H1 (cell line): ENCODE results near the gene TGFB2. TPM values are rescaled to one million over a fixed set of nuclear protein-coding genes. Genes with fewer than 3 reads are reported as not detected.

Experiments used
- CTCF ChIA-PET: fragments of 300-600 bp; sonication (Branson Sonifier 250); formaldehyde crosslinking; loops from one replicate; lab custom pipeline; 2021; ENCODE audit not compliant: partially characterized antibody; lab: Charles Lee
- POLR2A ChIA-PET: fragments of 300-600 bp; sonication (Branson Sonifier 250); formaldehyde crosslinking; loops from one replicate; lab custom pipeline; 2021; ENCODE audit warnings: inconsistent platforms; ENCODE audit not compliant: partially characterized antibody; lab: Charles Lee
- DNase-seq, 2 experiments: peaks; one replicate each; pipeline versions ENCODE4 v3.0.0 to v3.0.0-alpha.2; 2010 to 2022; ENCODE audit warnings: low spot score in 2 of 2, low read depth in 1 of 2, mixed read lengths in 1 of 2
- FAIRE-seq: peaks from 2 replicates; lab custom pipeline; 2011; peaks lifted over from hg19 to GRCh38; lab: Jason Lieb, UNC
- H2AFZ ChIP-seq: 2 replicates; pipeline ENCODE4 v1.8.1; 2012; ENCODE audit warnings: low read length, inconsistent platforms
- H2AK5ac ChIP-seq: 2 replicates; pipeline ENCODE4 v1.6.1; 2013; ENCODE audit warnings: low read depth, low read length
- H2BK120ac ChIP-seq: replicated peaks from 2 replicates; pipeline ENCODE3; 2013; ENCODE audit warnings: low read depth, low read length, inconsistent platforms
- H2BK12ac ChIP-seq: 2 replicates; pipeline ENCODE4 v1.6.1; 2013; ENCODE audit warnings: low read depth, low read length
- H2BK15ac ChIP-seq: 2 replicates; pipeline ENCODE4 v1.6.1; 2013; ENCODE audit warnings: low read length
- H2BK20ac ChIP-seq: 2 replicates; pipeline ENCODE4 v1.6.1; 2013; ENCODE audit warnings: low read length
- H2BK5ac ChIP-seq: 2 replicates; pipeline ENCODE4 v1.6.1; 2013; ENCODE audit warnings: low read depth, low read length
- H3K14ac ChIP-seq: 2 replicates; pipeline ENCODE4 v1.6.1; 2013; ENCODE audit warnings: inconsistent platforms; ENCODE audit not compliant: insufficient read length
- H3K18ac ChIP-seq: 2 replicates; pipeline ENCODE4 v1.6.1; 2013; ENCODE audit warnings: low read length; ENCODE audit errors: extremely low read depth
- H3K23ac ChIP-seq: 2 replicates; pipeline ENCODE4 v1.6.1; 2013; ENCODE audit warnings: inconsistent platforms; ENCODE audit not compliant: insufficient read length
- H3K23me2 ChIP-seq: 2 replicates; pipeline ENCODE4 v1.6.1; 2013; ENCODE audit warnings: low read depth, low read length
- H3K27ac ChIP-seq: 2 replicates; pipeline ENCODE4 v1.6.1; 2011; ENCODE audit warnings: low read depth, low read length, inconsistent platforms
- H3K27me3 ChIP-seq, 4 experiments: replicated peaks in 1 of 4; 1 replicate in 1 of 4; 2 replicates in 3 of 4; pipeline versions ENCODE4 v1.6.1 to v1.8.1; 2011 to 2013; ENCODE audit warnings: low read length in 3 of 4, mild to moderate bottlenecking in 3 of 4, inconsistent platforms in 2 of 4, mixed read lengths in 2 of 4, moderate library complexity in 1 of 4; ENCODE audit not compliant: control insufficient read depth in 3 of 4, insufficient read depth in 3 of 4; ENCODE audit errors: extremely low read depth in 1 of 4
- H3K36me3 ChIP-seq, 4 experiments: 2 replicates each; pipeline versions ENCODE4 v1.6.1 to v1.8.1; 2011 to 2013; ENCODE audit warnings: mild to moderate bottlenecking in 4 of 4, low read length in 3 of 4, moderate library complexity in 2 of 4, control low read depth in 1 of 4, inconsistent platforms in 1 of 4; ENCODE audit not compliant: insufficient read depth in 4 of 4, control insufficient read depth in 2 of 4
- H3K4ac ChIP-seq: replicated peaks from 2 replicates; pipeline ENCODE3; 2013; ENCODE audit warnings: low read length, low read depth, mixed read lengths, inconsistent platforms; ENCODE audit not compliant: insufficient read length
- H3K4me1 ChIP-seq, 4 experiments: replicated peaks in 1 of 4; 1 replicate in 1 of 4; 2 replicates in 3 of 4; pipeline versions ENCODE4 v1.6.1 to v1.8.1; 2011 to 2013; ENCODE audit warnings: low read length in 3 of 4, inconsistent platforms in 2 of 4, mixed read lengths in 1 of 4; ENCODE audit not compliant: insufficient read depth in 4 of 4, control insufficient read depth in 3 of 4
- H3K4me2 ChIP-seq, 2 experiments: 2 replicates each; pipeline versions ENCODE4 v1.6.1 to v1.8.1; 2011 to 2013; ENCODE audit warnings: low read depth in 2 of 2, low read length in 2 of 2, control low read depth in 1 of 2, inconsistent platforms in 1 of 2, mild to moderate bottlenecking in 1 of 2; ENCODE audit not compliant: insufficient read depth in 1 of 2
- H3K4me3 ChIP-seq, 4 experiments: fragments of 200-600, 300-600 bp in 1 of 4; sonication (generic), shearing (Covaris generic), sonication (Bioruptor Twin) in 1 of 4; 2 replicates each; pipeline versions ENCODE4 v1.5.1 to v1.8.1; 2011 to 2016; ENCODE audit warnings: low read length in 4 of 4, low read depth in 3 of 4, control low read depth in 2 of 4, inconsistent platforms in 2 of 4, mild to moderate bottlenecking in 2 of 4, mixed read lengths in 1 of 4, moderate library complexity in 1 of 4; ENCODE audit not compliant: insufficient read depth in 2 of 4; ENCODE audit errors: extremely low read depth in 1 of 4
- H3K56ac ChIP-seq: replicated peaks from 2 replicates; pipeline ENCODE3; 2013; ENCODE audit warnings: low read depth, mild to moderate bottlenecking, mixed read lengths, low read length, inconsistent platforms; ENCODE audit not compliant: insufficient read length
- H3K79me1 ChIP-seq: 2 replicates; pipeline ENCODE4 v1.6.1; 2013; ENCODE audit warnings: low read depth, low read length, control low read depth
- H3K79me2 ChIP-seq, 2 experiments: 2 replicates each; pipeline versions ENCODE4 v1.6.1 to v1.8.1; 2012 to 2013; ENCODE audit warnings: low read length in 2 of 2, mild to moderate bottlenecking in 2 of 2, inconsistent platforms in 1 of 2; ENCODE audit not compliant: insufficient read depth in 2 of 2, control insufficient read depth in 1 of 2
- H3K9ac ChIP-seq, 4 experiments: replicated peaks in 1 of 4; 1 replicate in 1 of 4; 2 replicates in 3 of 4; pipeline versions ENCODE4 v1.6.1 to v1.8.1; 2011 to 2013; ENCODE audit warnings: low read depth in 3 of 4, low read length in 3 of 4, control low read depth in 2 of 4, mild to moderate bottlenecking in 2 of 4, moderate library complexity in 2 of 4, inconsistent platforms in 1 of 4; ENCODE audit errors: extremely low read depth in 1 of 4
- H3K9me3 ChIP-seq, 2 experiments: 2 replicates each; pipeline versions ENCODE4 v1.6.1 to v1.8.1; 2012 to 2013; ENCODE audit warnings: mild to moderate bottlenecking in 2 of 2, moderate library complexity in 2 of 2, control low read depth in 1 of 2, inconsistent platforms in 1 of 2, low read depth in 1 of 2, low read length in 1 of 2, mixed read lengths in 1 of 2; ENCODE audit not compliant: insufficient read depth in 2 of 2
- H4K20me1 ChIP-seq, 2 experiments: replicated peaks in 1 of 2; 2 replicates each; pipeline versions ENCODE3 to v1.8.1; 2011 to 2013; ENCODE audit warnings: inconsistent platforms in 2 of 2, low read length in 2 of 2, mild to moderate bottlenecking in 1 of 2; ENCODE audit not compliant: insufficient read depth in 2 of 2, control insufficient read depth in 1 of 2
- H4K5ac ChIP-seq: 2 replicates; pipeline ENCODE4 v1.6.1; 2013; ENCODE audit warnings: low read length, low read depth, mixed read lengths, inconsistent platforms; ENCODE audit not compliant: insufficient read length
- H4K8ac ChIP-seq: 2 replicates; pipeline ENCODE4 v1.8.0; 2013; ENCODE audit warnings: mild to moderate bottlenecking, moderate library complexity, low read length, inconsistent platforms; ENCODE audit not compliant: insufficient read depth; ENCODE audit errors: extremely low read depth
- H4K91ac ChIP-seq: replicated peaks from 2 replicates; pipeline ENCODE3; 2013; ENCODE audit warnings: low read length, mixed read lengths, inconsistent platforms; ENCODE audit not compliant: insufficient read length
- ASH2L ChIP-seq: fragments of 200-600, 300-600 bp; sonication (generic); IDR thresholded peaks from one replicate; pipeline ENCODE4 v1.7.1; 2017; ENCODE audit warnings: low read length
- BRCA1 ChIP-seq: IDR thresholded peaks from 2 replicates; pipeline ENCODE4 v1.6.1; 2012; ENCODE audit warnings: low read depth, low read length, improper control_type of control experiment
- CBX5 ChIP-seq: fragments of 300-800, 300-1000 bp; sonication (generic); IDR thresholded peaks from 2 replicates; pipeline ENCODE4 v1.7.1; 2016; ENCODE audit warnings: antibody characterized with exemption, low read length, low read depth
- CBX8 ChIP-seq: fragments of 300-800, 300-1000 bp; sonication (generic); IDR thresholded peaks from 2 replicates; pipeline ENCODE4 v1.7.1; 2016; ENCODE audit warnings: low read depth, low read length, borderline replicate concordance
- CTBP2 ChIP-seq: IDR thresholded peaks from 2 replicates; pipeline ENCODE4 v1.7.0; 2011; ENCODE audit warnings: borderline replicate concordance, mild to moderate bottlenecking, moderate library complexity, mixed read lengths, low read length; ENCODE audit not compliant: insufficient read depth, insufficient read length
- EZH2 ChIP-seq: fragments of 200-600 bp; sonication (generic); IDR thresholded peaks from 2 replicates; pipeline ENCODE4 v1.7.1; 2012; ENCODE audit warnings: low read depth, mild to moderate bottlenecking, moderate library complexity, low read length, inconsistent platforms; ENCODE audit not compliant: severe bottlenecking
- FOSL1 ChIP-seq: IDR thresholded peaks from 2 replicates; pipeline ENCODE4 v1.6.1; 2011; ENCODE audit warnings: mild to moderate bottlenecking, low read depth, low read length, moderate library complexity; ENCODE audit not compliant: insufficient read depth
- KDM1A ChIP-seq: fragments of 200-600, 300-600 bp; sonication (generic); IDR thresholded peaks from 2 replicates; pipeline ENCODE4 v1.7.1; 2016; ENCODE audit warnings: mild to moderate bottlenecking, low read length, borderline replicate concordance
- POLR2AphosphoS5 ChIP-seq: IDR thresholded peaks from 2 replicates; pipeline ENCODE4 v1.6.1; 2011; ENCODE audit warnings: low read depth, low read length
- POU5F1 ChIP-seq: IDR thresholded peaks from 2 replicates; pipeline ENCODE4 v1.6.1; 2011; ENCODE audit warnings: low read depth, mild to moderate bottlenecking, low read length, moderate library complexity
- SIRT6 ChIP-seq: IDR thresholded peaks from one replicate; pipeline ENCODE4 v1.7.1; 2012; ENCODE audit warnings: low read length, inconsistent platforms
- SP1 ChIP-seq: IDR thresholded peaks from 2 replicates; pipeline ENCODE4 v1.6.1; 2011; ENCODE audit warnings: low read depth, low read length
- SRF ChIP-seq: IDR thresholded peaks from 2 replicates; pipeline ENCODE4 v1.6.1; 2011; ENCODE audit warnings: mild to moderate bottlenecking, low read depth, low read length, moderate library complexity
- TAF1 ChIP-seq: IDR thresholded peaks from 2 replicates; pipeline ENCODE4 v1.6.1; 2011; ENCODE audit warnings: mild to moderate bottlenecking, low read depth, low read length
- TCF12 ChIP-seq: IDR thresholded peaks from 2 replicates; pipeline ENCODE4 v1.6.1; 2011; ENCODE audit warnings: low read depth, mild to moderate bottlenecking, low read length
- WGBS, 2 experiments: shearing (Covaris generic) in 1 of 2; methylation state at CpG; one replicate each; pipeline versions ENCODE4 v1.1.6 to v1.1.7; 2013 to 2015; ENCODE audit warnings: low lambda C conversion rate in 2 of 2, mixed read lengths in 2 of 2, inconsistent platforms in 1 of 2, low coverage in 1 of 2, missing lambda C conversion rate in 1 of 2; ENCODE audit not compliant: insufficient replicate concordance in 2 of 2, insufficient coverage in 1 of 2, insufficient read length in 1 of 2; ENCODE audit errors: extremely low coverage in 1 of 2, missing lambda C conversion rate in 1 of 2; 5-methylcytosine and 5-hydroxymethylcytosine counted together
- polyA plus RNA-seq, 7 experiments: library from polyadenylated mRNA; depleted of rRNA in 3 of 7; stranded (reverse) in 5 of 7; unstranded in 2 of 7; fragments of >200 nt in 5 of 7; fragments of 200-250 nt in 2 of 7; gene quantifications; 1 replicate in 5 of 7; 2 replicates in 1 of 7; 4 replicates in 1 of 7; pipeline versions ENCODE4 v1.2.1 to v1.2.3, GENCODE V29; 2011 to 2013; ENCODE audit warnings: missing spikeins in 2 of 7, mixed read lengths in 2 of 7
- total RNA-seq: library from RNA; stranded (reverse); fragmentation: NEBNext Ultra II Directional; extraction: Animal tissue kit (Norgen Biotek cat#: 25700); gene quantifications from 2 replicates; pipeline ENCODE4 v1.2.1, GENCODE V29; 2021

Gene TGFB2
- total and polyA plus RNA-seq, 2 of the 8 experiments (the other 6 are each of a cell fraction or from before 2014, with no cell fraction given) = 0.26 to 0.84 TPM

- Histone ChIP-seq H2BK20ac (no peak overlapping the region), H3K27ac (no peak overlapping the region), H4K91ac (no peak overlapping the region), H3K4me2 (no peak overlapping the region), H2AK5ac (no peak overlapping the region), H3K36me3 (no peaks in the 10 kb centered on the region), H3K14ac (no peak overlapping the region), H2BK120ac (no peak overlapping the region), H2AFZ (no peak overlapping the region), H4K8ac (no peak overlapping the region), H4K20me1 (no peaks in the 10 kb centered on the region), H3K56ac (no peak overlapping the region), H3K4me1 (no peaks in the 10 kb centered on the region; a peak in 1 of 7 replicates), H3K4me3 (no peak overlapping the region), H3K79me1 (no peaks in the 10 kb centered on the region), H3K4ac (no peak overlapping the region), H3K23ac (no peak overlapping the region), H2BK5ac (no peak overlapping the region), H2BK12ac (no peak overlapping the region), H3K18ac (no peak overlapping the region), H3K23me2 (no peaks in the 10 kb centered on the region), H3K9ac (no peak overlapping the region), H3K79me2 (no peaks in the 10 kb centered on the region), H4K5ac (no peak overlapping the region), H3K27me3 (no peaks in the 10 kb centered on the region), H3K9me3 (no peaks in the 10 kb centered on the region), H2BK15ac (no peak overlapping the region)
- POLR2A ChIA-PET = no interaction called here
- 86% methylated on average over 5 of the region's 5 CpGs; no CpG with 5 or more reads in 1 of the 2 experiments for WGBS, 2 experiments
- CTCF ChIA-PET = interaction anchor here (0.7 to 1.0 kb wide), 2 partner anchors 10 to 73 kb away, joined by 3 to 4 read pairs; no protein-coding TSS in a partner anchor
- DNase-seq = no peak
- FAIRE-seq = no peak
- no peak for TF ChIP-seq BRCA1
- TF ChIP-seq ASH2L = no peak
- no peak for TF ChIP-seq TCF12
- TF ChIP-seq CBX8 = no peak
- TF ChIP-seq CBX5 = no peak
- TF ChIP-seq KDM1A = no peak
- no peak for TF ChIP-seq EZH2
- no peak for TF ChIP-seq SRF
- TF ChIP-seq SP1 = no peak
- no peak for TF ChIP-seq CTBP2
- TF ChIP-seq SIRT6 = no peak
- TF ChIP-seq TAF1 = no peak
- no peak for TF ChIP-seq POU5F1
- TF ChIP-seq FOSL1 = no peak
- TF ChIP-seq POLR2AphosphoS5 = no peak
These were observed 99.0 kb downstream of the TGFB2 start for GRCh38 chr1:218444173-218444572.
